Activated CD4-positive, CD25-positive, alpha-beta regulatory T cell treated with anti-CD3 and anti-CD28 coated beads, Interleukin-2, amount 50 U/mL, for 72 hours (primary cell): ENCODE data around the gene ATG13.
"Not testable (repeated sequence)": the region's sequence is repeated elsewhere in the genome, so short reads cannot be mapped to it uniquely, and the experiment has no call there.

Source experiments
- DNase-seq: peaks from one replicate; pipeline ENCODE4 v3.0.0; 2021

The ATG13 gene

DNA sequence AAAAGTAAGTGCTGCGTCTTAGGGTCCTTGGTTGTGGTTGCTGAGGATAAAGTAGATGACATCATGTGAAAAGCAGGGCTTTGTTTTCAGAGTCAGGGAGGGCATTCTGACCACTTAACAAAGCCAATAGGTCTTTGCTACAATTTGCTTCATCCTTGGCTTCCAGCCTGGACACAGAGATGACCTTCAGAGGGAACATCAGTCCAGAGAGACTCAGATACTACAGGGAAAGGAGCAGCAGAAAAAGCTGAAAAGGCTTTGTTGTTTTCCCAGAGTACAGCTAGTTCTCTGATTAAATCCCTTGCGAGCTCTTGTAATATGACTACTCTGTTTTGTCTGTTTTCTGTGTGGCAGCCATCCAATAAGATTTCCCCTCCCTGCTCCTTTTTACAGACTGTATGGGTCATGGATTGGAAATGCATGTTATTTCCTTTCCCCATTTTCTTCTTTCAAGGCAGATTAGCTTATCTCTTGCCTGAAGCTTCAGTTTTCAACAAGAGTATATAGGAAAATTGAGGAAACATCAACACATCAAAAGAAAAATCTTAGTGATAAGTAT, 31.9 kb downstream of the ATG13 start:
- DNase-seq = no peak

DNA sequence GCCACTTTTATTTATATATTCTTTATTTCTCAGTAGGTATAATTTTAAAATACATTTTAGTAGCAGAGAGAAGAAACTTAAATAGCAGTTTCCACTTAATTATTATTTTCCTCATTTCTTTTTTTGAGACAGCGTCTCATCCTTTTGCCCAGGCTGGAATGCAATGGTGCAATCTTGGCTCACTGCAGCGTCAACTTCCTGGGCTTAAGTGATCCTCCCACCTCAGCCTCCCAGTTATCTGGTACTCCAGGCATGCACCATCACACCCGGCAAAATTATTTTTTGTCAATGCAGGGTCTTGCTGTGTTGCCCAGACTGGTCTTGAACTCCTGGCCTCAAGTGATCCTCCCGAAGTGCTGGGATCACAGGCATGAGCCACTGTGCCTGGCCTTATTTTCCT, 38.3 kb downstream of the ATG13 start:
- DNase-seq = no peak

DNA sequence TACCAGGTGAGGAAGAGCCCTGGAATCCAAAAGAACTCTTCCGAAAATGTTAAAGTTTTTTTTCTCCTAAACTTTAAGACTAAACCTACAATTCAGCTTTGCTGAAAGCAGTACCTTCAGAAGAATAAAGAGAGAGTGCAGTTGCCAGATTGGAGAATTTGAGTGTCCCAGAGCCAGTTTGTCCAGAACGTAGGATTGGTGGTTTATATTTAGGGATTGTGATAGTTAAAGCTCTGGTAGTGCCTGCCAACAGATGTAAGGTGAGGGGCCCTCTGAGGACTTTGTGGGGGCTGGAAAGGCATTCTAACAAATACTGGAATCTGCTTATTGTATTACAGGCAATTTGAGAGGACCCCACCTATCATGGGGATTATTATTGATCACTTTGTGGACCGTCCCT, 39.8 kb downstream of the ATG13 start:
- DNase-seq = no peak

DNA sequence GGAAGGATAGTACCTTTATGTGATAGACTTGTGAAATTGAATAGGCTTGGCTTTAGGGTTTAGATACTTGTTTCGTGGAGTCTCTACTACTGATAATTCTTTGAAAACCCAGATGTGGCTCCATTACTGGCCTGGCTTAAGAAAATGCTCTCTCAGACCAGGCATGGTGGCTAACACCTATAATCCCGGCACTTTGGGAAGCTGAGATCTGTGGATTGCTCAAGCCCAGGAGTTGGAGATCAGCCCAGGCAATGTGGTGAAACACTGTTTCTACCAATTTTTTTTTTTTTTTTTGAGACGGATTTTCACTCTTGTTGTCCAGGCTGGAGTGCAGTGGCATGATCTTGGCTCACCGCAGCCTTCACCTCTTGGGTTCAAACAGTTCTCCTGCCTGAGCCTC, 40.9 kb downstream of the ATG13 start:
- no peak for DNase-seq

DNA sequence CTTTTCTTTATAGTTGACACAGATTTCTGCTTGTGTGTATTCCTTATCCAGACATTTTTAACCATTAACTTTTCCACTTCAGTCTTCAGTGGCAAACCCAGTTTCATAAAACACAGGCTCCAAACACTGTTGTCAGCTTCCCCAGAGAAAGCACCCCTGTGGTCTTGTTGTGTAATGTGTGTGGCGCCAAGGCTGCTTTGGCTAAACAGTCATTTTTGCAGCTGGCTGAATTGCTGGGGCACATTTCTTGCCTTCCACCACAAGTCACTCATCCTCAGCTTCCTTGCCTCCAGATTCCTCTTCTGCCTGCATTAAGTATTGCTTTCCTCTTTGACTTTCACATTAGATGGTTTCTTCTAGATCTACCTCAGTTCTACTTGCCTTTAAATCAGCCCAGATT, 42.6 kb downstream of the ATG13 start:
- no peak for DNase-seq

DNA sequence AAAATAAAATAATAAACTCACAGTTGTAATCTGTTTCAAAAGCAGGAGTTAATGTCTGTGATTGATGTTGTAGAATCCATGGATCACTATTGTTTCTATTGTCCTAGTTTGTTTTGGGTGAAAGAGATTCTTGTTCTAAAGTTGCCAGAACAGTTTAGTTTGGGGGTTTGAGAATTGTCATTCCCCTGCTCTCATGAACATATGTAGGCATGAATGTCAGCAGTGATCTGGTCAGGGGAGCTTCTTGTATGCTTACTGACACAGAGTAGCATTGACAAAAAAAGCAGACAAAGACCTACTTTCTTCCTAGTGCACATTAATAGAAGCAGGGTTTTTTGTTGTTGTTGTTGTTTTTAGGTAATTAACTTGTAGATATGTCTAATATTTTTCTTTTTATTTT, 44.5 kb downstream of the ATG13 start:
- DNase-seq = no peak

DNA sequence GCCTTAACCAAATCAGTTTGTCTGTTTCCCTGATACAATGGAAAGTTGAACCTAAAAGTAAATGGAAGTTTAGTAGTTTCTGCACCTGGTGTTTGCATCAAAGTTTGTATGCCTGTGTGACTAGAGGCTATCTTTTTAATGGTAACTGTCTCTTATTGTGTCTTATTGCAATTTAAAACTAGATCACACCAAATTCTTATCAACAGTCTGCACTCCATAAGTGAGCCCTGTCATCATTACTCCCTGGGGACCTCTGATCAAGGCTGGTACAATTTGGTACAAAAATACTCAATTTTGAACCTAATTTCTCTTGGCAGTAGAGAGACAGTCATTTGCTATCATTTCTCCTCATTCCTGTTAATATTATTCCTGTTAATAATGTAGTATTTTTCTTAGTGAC, 45.0 kb downstream of the ATG13 start:
- DNase-seq = no peak

DNA sequence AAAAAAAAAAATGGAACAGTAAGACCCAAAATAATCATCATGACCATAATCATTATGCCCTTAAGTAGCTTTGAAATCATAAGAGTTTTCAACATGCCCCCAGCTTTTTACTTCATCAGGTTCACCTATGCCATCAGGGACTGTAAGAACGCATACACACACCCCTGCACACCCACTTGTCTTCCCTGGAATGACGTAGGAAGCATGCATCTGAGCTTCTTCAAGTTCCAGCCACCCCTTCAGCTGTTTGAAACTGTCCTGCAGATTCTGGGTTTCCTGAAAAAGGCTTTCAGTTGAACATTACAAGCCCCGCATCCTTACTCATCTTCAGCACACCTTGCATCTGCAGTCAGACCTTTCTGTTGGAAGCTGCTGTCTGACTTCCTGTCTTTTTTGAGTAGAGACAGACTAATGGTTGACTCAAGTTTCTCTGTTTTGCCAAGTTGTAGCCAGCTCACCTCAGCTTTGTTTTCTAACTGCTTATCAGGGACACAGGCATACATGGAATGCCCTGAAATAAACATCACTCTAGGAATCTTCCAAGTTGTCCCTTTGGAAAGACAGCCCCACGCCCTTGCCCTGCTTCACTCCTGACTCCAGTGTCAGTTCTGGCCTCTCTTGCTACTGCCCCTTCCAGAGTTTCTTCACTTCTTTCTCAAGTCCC, 46.1 kb downstream of the ATG13 start:
- no peak for DNase-seq

DNA sequence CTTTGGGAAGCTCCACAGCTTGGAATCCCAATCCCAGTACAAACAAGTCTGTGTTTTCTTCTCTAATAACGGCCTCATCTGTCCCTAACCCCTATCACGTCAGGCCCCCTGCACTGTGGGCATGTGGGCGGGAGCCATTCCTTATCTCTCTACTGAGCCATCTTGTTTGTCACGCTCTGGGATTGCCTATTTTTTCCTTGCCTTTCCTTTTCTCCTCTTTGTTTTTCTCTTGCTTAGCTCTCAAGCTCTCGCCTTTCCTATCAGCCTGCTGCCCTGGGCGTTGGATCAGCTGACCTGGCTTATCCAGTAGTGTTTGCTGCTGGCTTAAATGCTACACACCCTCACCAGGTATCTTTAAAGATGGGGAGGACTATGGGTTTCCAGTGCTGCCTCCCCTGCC, 47.3 kb downstream of the ATG13 start:
- DNase-seq = no peak

DNA sequence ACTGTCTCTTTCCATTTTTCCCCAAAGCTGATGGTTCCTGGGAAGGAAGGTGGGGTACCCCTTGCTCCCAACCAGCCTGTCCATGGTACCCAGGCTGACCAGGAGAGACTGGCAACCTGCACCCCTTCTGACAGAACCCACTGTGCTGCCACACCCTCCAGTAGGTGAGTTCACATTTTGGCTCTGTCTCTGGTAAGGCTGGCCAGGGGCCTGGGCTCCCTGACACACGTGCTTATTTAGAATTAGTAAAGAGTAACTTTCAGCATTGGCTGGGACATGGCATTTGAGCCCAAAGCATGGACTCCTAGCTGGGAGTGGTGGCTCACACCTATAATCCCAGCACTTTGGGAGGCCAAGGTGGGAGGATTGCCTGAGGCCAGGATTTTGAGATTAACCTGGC, 48.0 kb downstream of the ATG13 start:
- DNase-seq = no peak

DNA sequence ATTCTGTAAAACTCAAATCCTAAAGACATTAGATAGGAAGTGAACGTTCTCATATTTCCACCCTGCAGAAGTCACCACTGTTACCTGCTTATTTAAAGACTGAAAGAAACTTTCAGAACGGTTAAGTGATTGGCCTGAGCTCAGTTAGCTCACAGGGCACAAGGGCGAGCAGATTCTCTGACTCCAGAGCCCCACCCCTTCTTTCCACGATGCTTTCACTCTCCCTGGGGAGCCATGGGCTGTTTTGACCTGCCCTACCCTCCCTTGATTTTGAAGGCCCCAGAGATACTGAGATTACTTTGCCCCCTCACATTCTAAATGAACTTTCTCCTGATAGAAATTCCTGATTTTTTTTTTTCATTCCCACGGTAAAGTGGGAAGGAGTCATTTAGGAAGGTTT, 49.2 kb downstream of the ATG13 start:
- DNase-seq = no peak

DNA sequence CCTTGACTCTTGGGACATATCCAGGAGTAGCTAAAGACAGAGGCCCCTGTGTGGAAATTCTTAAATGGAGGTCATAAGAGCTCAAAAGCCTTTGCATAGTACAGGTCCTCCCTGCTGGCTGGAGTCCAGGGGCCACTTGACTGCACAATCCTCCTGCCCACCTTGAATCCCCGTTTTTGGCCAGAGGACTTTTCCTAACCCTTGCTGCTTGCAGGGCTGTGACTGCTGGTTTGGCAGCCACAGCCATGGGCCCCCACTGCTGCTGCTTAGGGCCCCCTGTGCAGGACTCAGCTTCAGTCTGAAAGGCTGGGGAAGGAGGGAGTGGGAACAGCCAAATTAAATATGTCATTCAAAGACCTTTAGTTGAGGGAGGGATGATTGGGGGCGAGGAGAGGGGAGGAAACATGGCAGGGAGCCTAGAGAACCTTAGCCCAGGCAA, 49.7 kb downstream of the ATG13 start:
- no peak for DNase-seq

DNA sequence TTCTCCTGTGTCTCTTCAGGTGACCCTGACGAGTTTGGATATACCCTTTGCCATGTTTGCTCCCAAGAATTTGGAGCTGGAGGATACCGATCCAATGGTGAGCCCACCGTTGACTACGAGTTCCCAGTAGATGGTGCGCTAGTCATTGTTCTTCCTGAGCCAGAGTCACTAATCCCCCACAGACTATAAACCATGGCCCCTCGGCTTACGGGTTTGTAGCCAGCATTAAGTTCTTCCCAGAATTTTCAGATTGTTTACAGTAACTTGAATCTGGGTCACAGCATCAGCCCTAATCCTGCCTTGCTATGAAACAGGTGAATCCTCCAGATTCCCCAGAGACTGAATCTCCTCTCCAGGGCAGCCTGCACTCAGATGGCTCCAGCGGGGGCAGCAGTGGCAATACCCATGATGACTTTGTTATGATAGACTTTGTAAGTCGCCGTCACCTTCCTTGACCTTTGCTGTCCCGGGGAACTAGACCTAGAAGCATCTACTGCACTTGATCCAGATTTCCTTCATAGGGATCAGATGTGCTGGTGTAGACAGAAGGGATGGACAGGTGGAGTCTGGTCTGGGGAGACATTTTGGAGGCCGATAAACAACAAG, 51.2 kb downstream of the ATG13 start:
- DNase-seq = no peak

DNA sequence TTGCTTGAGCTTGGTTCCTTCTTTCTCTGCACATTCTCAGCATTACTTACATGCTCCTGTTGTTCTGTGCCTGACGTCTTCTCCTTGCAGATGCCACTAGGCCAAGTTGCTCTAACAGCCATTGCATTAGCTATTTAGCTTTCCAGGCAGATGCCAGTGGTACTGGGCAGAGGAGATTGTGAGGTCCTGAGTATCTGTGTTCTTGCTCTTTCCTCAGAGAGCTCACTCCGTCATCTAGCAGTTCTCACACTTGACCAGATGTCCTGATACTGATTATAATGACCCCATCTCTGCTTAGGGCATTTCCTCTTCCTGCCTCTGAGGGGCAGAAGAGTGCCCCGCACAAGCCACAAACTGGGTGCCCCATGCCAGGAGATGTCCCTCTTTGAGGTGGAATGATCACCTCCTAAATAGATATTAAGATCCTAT, 52.4 kb downstream of the ATG13 start:
- no peak for DNase-seq

DNA sequence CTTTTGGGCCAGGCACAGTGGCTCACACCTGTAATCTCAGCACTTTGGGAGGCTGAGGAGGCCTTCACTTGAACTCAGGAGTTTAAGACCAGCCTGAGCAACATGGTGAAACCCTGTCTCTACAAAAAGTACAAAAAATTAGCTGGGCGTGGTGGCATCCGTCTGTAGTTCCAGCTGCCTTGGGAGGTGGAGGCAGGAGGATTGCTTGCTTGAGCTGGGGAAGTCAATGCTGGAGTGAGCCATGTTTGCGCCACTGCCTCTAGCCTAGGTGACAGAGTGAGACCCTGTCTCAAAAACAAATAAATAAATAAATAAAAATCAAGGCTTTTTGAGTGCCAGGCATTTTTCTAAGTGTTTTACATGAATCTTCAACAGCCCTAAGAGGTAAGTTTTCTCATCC, 53.2 kb downstream of the ATG13 start:
- DNase-seq = not testable (repeated sequence)

DNA sequence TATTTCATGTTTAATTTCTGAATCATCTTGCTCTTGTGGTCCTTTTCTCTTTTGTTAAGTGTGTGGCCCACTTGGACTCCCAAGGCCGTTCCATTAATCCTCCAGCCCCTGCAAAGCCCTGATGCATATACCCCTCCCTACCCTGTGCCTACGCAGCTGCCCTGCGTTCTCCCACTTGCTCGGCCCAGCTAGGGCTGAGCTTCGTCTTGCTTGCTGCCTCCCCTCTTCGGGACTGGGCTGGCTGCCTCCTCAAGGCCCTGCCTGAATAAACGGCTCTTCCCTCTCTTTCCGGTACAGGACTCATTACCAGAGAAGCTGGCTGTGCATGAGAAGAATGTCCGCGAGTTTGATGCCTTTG, 54.6 kb downstream of the ATG13 start:
- no peak for DNase-seq

DNA sequence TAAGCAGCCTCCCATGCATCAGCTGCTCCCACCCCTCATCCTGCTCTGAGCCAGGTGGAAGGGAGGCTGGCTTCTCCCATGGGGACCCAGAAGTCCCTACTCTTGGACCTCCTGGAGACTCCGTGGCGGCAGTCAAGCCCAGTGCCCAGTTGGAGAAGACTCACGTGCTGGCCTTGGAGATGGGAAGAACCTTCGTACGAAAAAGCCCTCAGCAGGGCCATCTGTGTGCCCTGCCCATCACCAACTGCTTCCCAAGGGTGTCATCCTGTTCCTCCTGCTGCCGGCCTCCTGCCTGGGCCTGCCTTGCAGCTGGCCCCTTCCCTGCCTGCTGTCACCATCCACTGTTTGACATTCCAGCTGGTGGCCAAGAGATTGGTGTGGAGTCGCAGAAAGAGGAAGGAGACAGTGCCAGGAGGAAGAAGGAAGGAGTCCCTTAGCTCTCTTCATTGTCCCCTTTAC, 55.1 kb downstream of the ATG13 start:
- no peak for DNase-seq

DNA sequence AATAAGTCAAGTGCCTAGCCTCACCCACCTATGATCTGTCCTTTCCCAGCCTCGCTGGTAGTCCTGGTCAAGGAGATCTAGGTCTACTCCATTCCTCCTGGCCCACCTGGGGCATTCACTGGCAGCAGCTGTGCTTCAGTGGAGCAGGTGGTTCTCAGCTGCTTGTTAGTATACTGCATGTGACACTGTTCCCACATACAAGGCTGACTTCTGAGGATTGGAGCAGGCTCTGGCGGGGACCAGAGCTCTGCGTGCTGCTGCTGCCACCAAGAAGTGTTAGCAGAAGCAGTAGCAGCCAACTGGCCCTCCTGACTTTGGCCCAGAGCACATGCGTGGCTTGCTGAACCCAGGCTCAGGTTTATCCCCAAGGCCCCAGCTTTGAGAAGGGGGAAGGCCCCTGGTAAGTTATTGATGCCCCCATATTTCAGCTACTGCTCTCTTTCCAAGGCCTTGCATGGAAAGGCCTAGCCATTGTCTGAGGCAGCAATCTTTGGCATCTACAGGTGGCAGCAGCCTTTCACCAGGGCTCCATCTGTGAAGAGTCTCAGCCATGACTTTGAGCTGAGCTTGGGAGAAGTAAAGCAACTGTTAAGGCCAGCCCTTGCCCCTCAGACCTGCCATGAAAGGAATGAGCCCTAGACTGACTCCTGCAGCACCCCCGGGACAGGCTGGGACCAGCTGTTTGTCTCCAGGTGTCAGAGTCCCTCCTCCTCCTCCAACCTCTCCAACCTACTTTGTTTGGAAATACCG, 56.5 kb downstream of the ATG13 start:
- no peak for DNase-seq

DNA sequence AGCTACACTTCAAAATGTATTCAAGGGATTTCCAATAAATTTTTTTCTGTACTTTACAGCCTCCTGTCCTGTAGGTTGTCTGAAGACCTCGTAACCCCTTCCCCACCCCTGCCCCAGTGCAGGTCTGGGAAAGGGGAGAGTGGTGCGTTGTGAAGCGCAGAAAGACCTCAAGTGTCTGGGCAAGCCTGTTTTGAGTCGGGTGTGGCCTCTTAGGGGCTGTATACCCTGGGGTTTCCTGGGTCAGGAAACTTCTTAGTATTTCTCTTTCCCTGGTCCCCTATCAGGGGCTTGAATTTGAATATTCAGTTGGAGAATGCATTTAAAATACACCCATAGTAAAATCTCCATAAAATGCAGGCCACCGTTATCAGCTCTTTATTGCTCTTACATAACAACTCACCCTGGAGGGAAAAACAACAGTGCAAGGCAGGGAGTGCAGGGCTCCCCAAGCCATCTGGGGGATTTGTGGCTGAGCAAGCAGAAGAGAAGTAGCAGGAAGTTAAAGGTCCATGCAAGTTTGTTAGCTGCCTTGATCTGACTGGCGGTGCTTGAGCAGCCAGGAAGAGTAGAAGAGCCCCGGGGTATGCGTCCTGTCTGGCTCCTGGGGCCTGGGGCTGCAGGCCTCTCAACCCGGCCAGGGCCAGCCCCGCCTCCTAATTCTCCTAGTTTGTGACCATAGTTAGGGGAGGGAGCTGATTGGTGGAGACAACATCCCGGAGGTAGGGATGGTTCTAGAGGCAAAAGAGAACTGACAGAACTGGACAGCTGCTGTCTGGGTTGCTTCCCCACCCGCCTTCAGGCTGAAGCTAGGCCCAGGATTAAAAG, 57.3 kb downstream of the ATG13 start:
- DNase-seq = no peak

DNA sequence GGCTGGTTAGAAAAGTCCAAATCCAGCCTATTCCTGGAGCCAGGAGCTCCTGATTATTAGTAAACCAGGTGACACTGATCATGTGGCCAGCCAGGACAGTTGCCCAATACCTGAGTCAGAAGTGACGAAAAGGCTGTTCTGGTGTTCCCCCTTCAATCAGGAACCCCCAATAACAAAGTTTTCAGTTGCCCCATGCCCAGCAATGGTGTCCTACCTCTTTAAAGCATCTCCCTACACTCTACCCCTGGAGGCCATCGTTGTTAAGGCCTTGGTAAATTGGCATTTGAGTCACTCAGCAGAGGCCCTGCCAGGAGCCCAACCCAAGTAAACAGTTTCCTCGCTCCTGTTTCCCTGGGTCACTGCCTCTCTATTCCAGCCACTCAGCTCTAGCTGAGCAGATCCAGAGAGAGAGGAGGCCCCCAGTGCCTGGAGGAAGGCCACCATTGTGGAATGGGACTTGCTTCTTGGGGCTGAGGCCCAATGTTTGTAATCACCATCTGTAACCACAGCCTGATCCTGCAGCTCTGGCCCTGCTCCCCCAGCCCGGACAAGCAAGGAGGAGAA, 58.0 kb downstream of the ATG13 start:
- no peak for DNase-seq

DNA sequence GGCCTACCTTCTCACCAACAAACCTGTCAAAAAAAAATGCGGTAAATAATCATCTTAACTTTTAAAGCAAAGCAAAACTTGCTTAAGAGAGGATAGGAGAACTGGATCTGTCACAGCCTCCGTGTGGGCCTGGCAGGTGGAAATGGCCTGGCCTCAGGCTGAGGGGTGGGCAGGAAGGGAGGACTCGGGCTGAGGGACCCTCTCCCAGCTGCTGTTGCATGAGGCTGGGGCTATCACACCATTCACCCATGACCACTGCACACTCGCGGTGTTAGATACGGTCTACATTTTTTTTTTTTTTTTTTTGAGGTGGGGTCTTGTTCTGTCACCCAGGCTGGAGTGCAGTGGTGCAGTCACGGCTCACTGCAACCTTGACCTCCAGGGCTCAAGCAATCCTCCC, 58.6 kb downstream of the ATG13 start:
- DNase-seq = no peak

DNA sequence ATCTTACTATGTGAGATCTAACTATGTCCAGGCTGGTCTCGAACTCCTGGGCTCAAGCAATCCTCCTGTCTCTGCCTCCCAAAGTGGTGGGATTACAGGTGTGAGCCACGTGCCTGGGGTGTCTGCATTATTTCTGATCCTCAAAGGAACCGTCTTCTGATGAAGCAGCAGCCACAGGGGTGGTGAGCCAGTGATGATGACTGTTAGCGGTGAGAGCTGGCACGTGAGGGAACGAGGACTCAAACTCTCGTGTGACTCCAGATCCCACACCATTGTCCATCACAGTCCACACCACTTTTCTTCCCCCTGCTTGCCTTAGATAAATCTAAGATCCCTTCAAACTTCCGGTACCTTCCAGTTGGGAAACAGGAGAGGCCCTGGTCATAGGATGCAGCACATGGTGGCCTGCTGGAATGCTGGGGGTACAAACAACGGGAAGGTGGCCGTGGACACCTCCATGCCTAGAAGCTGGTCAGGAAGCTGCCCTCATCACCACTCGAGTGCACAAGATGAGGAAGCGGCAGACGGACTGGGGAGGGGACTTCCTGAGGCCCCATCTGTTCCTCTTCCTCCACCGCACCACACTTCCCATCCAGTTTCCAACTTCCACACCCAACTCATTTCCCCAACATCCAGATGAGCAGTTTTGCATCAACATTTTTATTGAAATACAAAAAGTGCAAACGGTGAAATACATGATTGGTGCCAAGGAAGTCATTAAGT, 59.2 kb downstream of the ATG13 start:
- no peak for DNase-seq
